Activated B cell treated with CpG ODN at 0.5 μM for 24 hours (primary cell): ENCODE results near the gene CXCL5. TPM values are rescaled to one million over a fixed set of nuclear protein-coding genes. Genes with fewer than 3 reads are reported as not detected.

ENCODE experiments used
- ATAC-seq: fragments of 200-7000 bp; cut with Tn5 transposase; one replicate; pipeline ENCODE4 v1.10.0; 2021; ENCODE audit warnings: low read depth, mild to moderate bottlenecking, moderate library complexity
- CTCF ChIA-PET: fragments of 350-600 bp; sonication (Branson Sonifier 250); formaldehyde crosslinking; loops from one replicate; lab custom pipeline; 2021; ENCODE audit warnings: antibody characterized with exemption; lab: Charles Lee
- POLR2A ChIA-PET: fragments of 350-600 bp; sonication (Branson Sonifier 250); formaldehyde crosslinking; loops from one replicate; lab custom pipeline; 2021; ENCODE audit warnings: antibody characterized with exemption; lab: Charles Lee
- DNase-seq: peaks from one replicate; pipeline ENCODE4 v3.0.0; 2022
- H3K27ac Mint-ChIP-seq: one replicate; pipeline ENCODE4 v1.8.0; 2020; ENCODE audit warnings: mixed read lengths
- H3K27me3 Mint-ChIP-seq: one replicate; pipeline ENCODE4 v1.8.0; 2021; ENCODE audit warnings: mixed read lengths
- H3K36me3 Mint-ChIP-seq: one replicate; pipeline ENCODE4 v1.8.0; 2021; ENCODE audit warnings: low read depth, mixed read lengths
- H3K4me1 Mint-ChIP-seq: one replicate; pipeline ENCODE4 v1.8.0; 2021; ENCODE audit warnings: mixed read lengths
- H3K4me3 Mint-ChIP-seq: one replicate; pipeline ENCODE4 v1.8.0; 2020; ENCODE audit warnings: mild to moderate bottlenecking, mixed read lengths
- H3K9me3 Mint-ChIP-seq: one replicate; pipeline ENCODE4 v1.8.0; 2020; ENCODE audit warnings: mixed read lengths
- CTCF ChIP-seq: fragments of 200-600 bp; IDR thresholded peaks from one replicate; pipeline ENCODE4 v1.8.0; 2022; ENCODE audit warnings: antibody characterized with exemption, mild to moderate bottlenecking
- intact Hi-C: fragments of 100-400 bp; cut with micrococcal nuclease; formaldehyde crosslinking; loops from one replicate; pipeline ENCODE4 v1.15.1; 2024
- total RNA-seq: library from RNA; stranded (reverse); gene quantifications from 2 replicates; pipeline ENCODE4 v1.2.3, GENCODE V29; 2022

CXCL5 gene
- total RNA-seq, 1 donor from 2014 or later: not detected

- DNase-seq (no peak), ATAC-seq (no peak)
- ChIA-PET CTCF (no interaction called here), POLR2A (no interaction called here)
- Mint-ChIP-seq H3K4me3 (no peak overlapping the region), H3K27ac (no peak overlapping the region), H3K27me3 (peaks cover 24% of the 10 kb centered on the region), H3K4me1 (no peaks in the 10 kb centered on the region), H3K9me3 (no peaks in the 10 kb centered on the region), H3K36me3 (no peaks in the 10 kb centered on the region)
- intact Hi-C loops: no loop called here
- no peak for TF ChIP-seq CTCF
Measured at GRCh38 chr4:73945674-73946449, 52.6 kb downstream of the CXCL5 start.

Other genes starting within 250 kb of the CXCL5 start
- not detected in 2 replicates for gene CXCL6, start 162.0 kb downstream of the CXCL5 start, total RNA-seq
- not detected in 2 replicates for gene PF4V1, start 145.4 kb downstream of the CXCL5 start, total RNA-seq
- gene CXCL1, start 129.3 kb downstream of the CXCL5 start, total RNA-seq: not detected in 2 replicates
- not detected in 2 replicates for gene PF4, start 16.6 kb downstream of the CXCL5 start, total RNA-seq
- 0.32 and 0.33 TPM in 2 replicates for gene PPBP, start 10.5 kb downstream of the CXCL5 start, total RNA-seq
- gene CXCL3, start 40.0 kb upstream of the CXCL5 start, total RNA-seq: not detected in 2 replicates
- gene CXCL2, start 100.5 kb upstream of the CXCL5 start, total RNA-seq: 0.42 and 0.49 TPM in 2 replicates
- 12.0 and 14.3 TPM in 2 replicates for gene MTHFD2L, start 159.4 kb upstream of the CXCL5 start, total RNA-seq